Small intestine (tissue), 7 donors: ENCODE data around the gene WFIKKN2. TPM values are rescaled to one million over a fixed set of nuclear protein-coding genes. Genes with fewer than 3 reads are reported as not detected.

Source experiments
- DNase-seq, 2 donors: peaks; one replicate each; pipeline versions ENCODE4 v3.0.0 to v3.0.0-alpha.2; 2013
- FAIRE-seq: peaks from 2 replicates; lab custom pipeline; 2012; peaks lifted over from hg19 to GRCh38; lab: Jason Lieb, UNC
- H3K27ac ChIP-seq, 3 donors: one replicate each; pipeline ENCODE4 v1.5.1; 2013; ENCODE audit warnings: low read length in 2 of 3, mild to moderate bottlenecking in 2 of 3, control low read depth in 1 of 3, inconsistent platforms in 1 of 3, low read depth in 1 of 3, moderate library complexity in 1 of 3
- H3K27me3 ChIP-seq, 3 donors: one replicate each; pipeline ENCODE4 v1.6.1; 2013; ENCODE audit warnings: low read length in 3 of 3, inconsistent platforms in 1 of 3; ENCODE audit not compliant: control insufficient read depth in 3 of 3, insufficient read depth in 3 of 3
- H3K36me3 ChIP-seq, 3 donors: one replicate each; pipeline ENCODE4 v1.6.1; 2013; ENCODE audit warnings: low read length in 3 of 3, inconsistent platforms in 1 of 3, low read depth in 1 of 3, mild to moderate bottlenecking in 1 of 3, moderate library complexity in 1 of 3; ENCODE audit not compliant: control insufficient read depth in 3 of 3, insufficient read depth in 2 of 3
- H3K4me1 ChIP-seq, 3 donors: one replicate each; pipeline ENCODE4 v1.6.1; 2013; ENCODE audit warnings: low read length in 2 of 3, inconsistent platforms in 1 of 3, low read depth in 1 of 3, mild to moderate bottlenecking in 1 of 3, moderate library complexity in 1 of 3; ENCODE audit not compliant: control insufficient read depth in 3 of 3, insufficient read depth in 2 of 3
- H3K4me3 ChIP-seq, 3 donors: one replicate each; pipeline ENCODE4 v1.5.1; 2013; ENCODE audit warnings: low read length in 3 of 3, control low read depth in 1 of 3, inconsistent platforms in 1 of 3, low read depth in 1 of 3, mild to moderate bottlenecking in 1 of 3, moderate library complexity in 1 of 3
- H3K9me3 ChIP-seq, 2 donors: one replicate each; pipeline ENCODE4 v1.6.1; 2013; ENCODE audit warnings: low read depth in 1 of 2, low read length in 1 of 2; ENCODE audit not compliant: control insufficient read depth in 2 of 2, insufficient read depth in 1 of 2
- WGBS, 3 donors: extraction: QIAGEN DNeasy Blood & Tissue Kit; methylation state at CpG; one replicate each; pipeline ENCODE4 v1.1.7; 2013; 5-methylcytosine and 5-hydroxymethylcytosine counted together
- polyA plus RNA-seq, 4 donors: library from polyadenylated mRNA; stranded (reverse) in 3 of 4; unstranded in 1 of 4; fragments of 200-250 nt in 3 of 4; fragments of 120-200 nt in 1 of 4; gene quantifications; one replicate each; pipeline versions ENCODE4 v1.2.1 to v1.2.3, GENCODE V29; 2013
- donor health status: healthy with polysubstance abuse.
- donor health status: control.
- donor health status: control.
- donor health status: Bipolar disorder and iron deficiency.
- donor health status: healthy.

The WFIKKN2 gene
- polyA plus RNA-seq, 4 donors = 0.03 to 0.10 TPM; not detected in 2

GRCh38 chr17:50828508-50829170 lies 6.7 kb upstream of the WFIKKN2 start:
- FAIRE-seq (no peak), DNase-seq (no peak)
- Histone ChIP-seq H3K27ac (peak overlapping the region in 1 of 3 donors; percentile 60), H3K27me3 (no peaks in the 10 kb centered on the region), H3K36me3 (no peaks in the 10 kb centered on the region), H3K4me1 (peaks cover 0 to 9% (median 0%) of the 10 kb centered on the region in 3 donors), H3K4me3 (no peak overlapping the region), H3K9me3 (no peaks in the 10 kb centered on the region)
- WGBS, 3 donors = 73 to 91% (median 78%) methylated on average over 6 of the region's 6 CpGs

- H3K4me3 ChIP-seq = no peak overlapping the region
- H3K9me3 ChIP-seq = no peaks in the 10 kb centered on the region
- DNase-seq (no peak), FAIRE-seq (no peak)
- H3K36me3 ChIP-seq = no peaks in the 10 kb centered on the region
- H3K27ac ChIP-seq = no peak overlapping the region
- peaks cover 0 to 4% (median 0%) of the 10 kb centered on the region in 3 donors for H3K27me3 ChIP-seq
- WGBS, 3 donors = 75 to 83% (median 79%) methylated on average over 6 of the region's 6 CpGs
- H3K4me1 ChIP-seq = peaks cover 0 to 10% (median 0%) of the 10 kb centered on the region in 3 donors
These were observed 6.1 kb upstream of the WFIKKN2 start for GRCh38 chr17:50829332-50829731.

- FAIRE-seq = no peak
- no peak overlapping the region for H3K27ac ChIP-seq
These were observed 5.0 kb upstream of the WFIKKN2 start for GRCh38 chr17:50830352-50830751.

GRCh38 chr17:50830994-50831393 lies 4.4 kb upstream of the WFIKKN2 start:
- Histone ChIP-seq H3K27me3 (peaks cover 0 to 20% (median 0%) of the 10 kb centered on the region in 3 donors), H3K27ac (no peak overlapping the region)

More at GRCh38 chr17:50830352-50830751, 5.0 kb upstream of the WFIKKN2 start:
- H3K4me3 ChIP-seq = no peak overlapping the region
- H3K36me3 ChIP-seq = no peaks in the 10 kb centered on the region
- no peaks in the 10 kb centered on the region for H3K9me3 ChIP-seq
- peaks cover 0 to 14% (median 0%) of the 10 kb centered on the region in 3 donors for H3K27me3 ChIP-seq
- H3K4me1 ChIP-seq = peaks cover 0 to 20% (median 0%) of the 10 kb centered on the region in 3 donors
- 73 to 88% (median 74%) methylated on average over 5 of the region's 5 CpGs for WGBS, 3 donors
- no peak for DNase-seq

GRCh38 chr17:50831471-50831928 lies 3.9 kb upstream of the WFIKKN2 start:
- H3K4me1 ChIP-seq = peaks cover 0 to 25% (median 0%) of the 10 kb centered on the region in 3 donors
- no peak for FAIRE-seq
- no peaks in the 10 kb centered on the region for H3K9me3 ChIP-seq
- no peaks in the 10 kb centered on the region for H3K36me3 ChIP-seq
- peak in 1 of 2 donors; percentile 28 for DNase-seq
- no peak overlapping the region for H3K4me3 ChIP-seq
- peaks cover 0 to 20% (median 0%) of the 10 kb centered on the region in 3 donors for H3K27me3 ChIP-seq
- H3K27ac ChIP-seq = no peak overlapping the region
- 56 to 71% (median 63%) methylated on average over 8 to 11 of the region's 11 CpGs for WGBS, 3 donors

More at GRCh38 chr17:50830994-50831393, 4.4 kb upstream of the WFIKKN2 start:
- FAIRE-seq (no peak), DNase-seq (no peak)
- WGBS, 3 donors = 81 to 90% (median 86%) methylated on average over 12 of the region's 12 CpGs
- H3K9me3 ChIP-seq = no peaks in the 10 kb centered on the region
- H3K4me1 ChIP-seq = peaks cover 0 to 25% (median 0%) of the 10 kb centered on the region in 3 donors
- no peak overlapping the region for H3K4me3 ChIP-seq
- no peaks in the 10 kb centered on the region for H3K36me3 ChIP-seq

- DNase-seq (no peak), FAIRE-seq (no peak)
- Histone ChIP-seq H3K27me3 (peaks cover 0 to 20% (median 0%) of the 10 kb centered on the region in 3 donors), H3K9me3 (no peaks in the 10 kb centered on the region), H3K27ac (no peak overlapping the region), H3K4me3 (no peak overlapping the region), H3K36me3 (no peaks in the 10 kb centered on the region), H3K4me1 (peaks cover 0 to 25% (median 0%) of the 10 kb centered on the region in 3 donors)
- WGBS, 3 donors = 69 to 86% (median 81%) methylated on average over 12 of the region's 12 CpGs
These were observed 3.0 kb upstream of the WFIKKN2 start for GRCh38 chr17:50832267-50832863.

- H3K4me1 ChIP-seq = peaks cover 0 to 25% (median 0%) of the 10 kb centered on the region in 3 donors
- peaks cover 0 to 20% (median 0%) of the 10 kb centered on the region in 3 donors for H3K27me3 ChIP-seq
- H3K36me3 ChIP-seq = no peaks in the 10 kb centered on the region
- no peak for DNase-seq
- no peak overlapping the region for H3K27ac ChIP-seq
- FAIRE-seq = no peak
- 72 to 88% (median 77%) methylated on average over 12 to 13 of the region's 13 CpGs for WGBS, 3 donors
- H3K4me3 ChIP-seq = no peak overlapping the region
- H3K9me3 ChIP-seq = no peaks in the 10 kb centered on the region
These were observed 2.5 kb upstream of the WFIKKN2 start for GRCh38 chr17:50832864-50833381.
